ENCODE measurements around the gene CHST14.
A peak's percentile ranks its signal among the peaks of the same experiment; 100 is the strongest.

The CHST14 gene

GRCh38 chr15:40463886-40464545, 6.8 kb upstream of the CHST14 start:
- Histone ChIP-seq H3K27ac (no peak overlapping the region), H3K4me3 (no peak overlapping the region)
- no peak for DNase-seq (ENCODE audit: low spot score)
- no peak for TF ChIP-seq CTCF (IDR thresholded peaks at IDR 0.05)

GRCh38 chr15:40464595-40465185, 6.1 kb upstream of the CHST14 start:
- Histone ChIP-seq H3K27ac (no peak overlapping the region), H3K4me3 (no peak overlapping the region)
- TF ChIP-seq CTCF (IDR thresholded peaks at IDR 0.05) = no peak
- no peak for DNase-seq (ENCODE audit: low spot score)

- Histone ChIP-seq H3K4me3 (no peak overlapping the region), H3K27ac (no peak overlapping the region)
- no peak for DNase-seq (ENCODE audit: low spot score)
- TF ChIP-seq CTCF (IDR thresholded peaks at IDR 0.05) = no peak
These were observed 4.8 kb upstream of the CHST14 start for GRCh38 chr15:40465939-40466338.

GRCh38 chr15:40466426-40467260, 4.1 kb upstream of the CHST14 start:
- no peak for TF ChIP-seq CTCF (IDR thresholded peaks at IDR 0.05)
- DNase-seq (ENCODE audit: low spot score) = no peak
- Histone ChIP-seq H3K4me3 (no peak overlapping the region), H3K27ac (no peak overlapping the region)

GRCh38 chr15:40467261-40467615, 3.5 kb upstream of the CHST14 start:
- Histone ChIP-seq H3K27ac (no peak overlapping the region), H3K4me3 (no peak overlapping the region)
- no peak for TF ChIP-seq CTCF (IDR thresholded peaks at IDR 0.05)
- DNase-seq (ENCODE audit: low spot score) = no peak

- no peak for TF ChIP-seq CTCF (IDR thresholded peaks at IDR 0.05)
- H3K27ac ChIP-seq = no peak overlapping the region
These were observed 1.9 kb upstream of the CHST14 start for GRCh38 chr15:40468898-40469331.

More at GRCh38 chr15:40468898-40469331, 1.9 kb upstream of the CHST14 start:
- peak; percentile 64 for DNase-seq (ENCODE audit: low spot score)
- no peak overlapping the region for H3K4me3 ChIP-seq
